Endometrial microvascular endothelial cells (primary cell): ENCODE results near the gene FPGT. TPM values are rescaled to one million over a fixed set of nuclear protein-coding genes. Genes with fewer than 3 reads are reported as not detected.
"Not testable (repeated sequence)": the region's sequence is repeated elsewhere in the genome, so short reads cannot be mapped to it uniquely, and the experiment has no call there.

ENCODE experiments used
- in situ Hi-C: cut with HindIII; loops from 2 replicates; pipeline ENCODE4 v1.10.0; 2017; ENCODE audit warnings: low sequenced_read_pairs, low pct_unique_long_range_greater_than_20kb; ENCODE audit errors: inconsistent ontology term
- total RNA-seq: library from RNA; depleted of rRNA; stranded (reverse); fragments of >200 nt; gene quantifications from one replicate; pipeline ENCODE4 v1.2.3, GENCODE V29; 2015; ENCODE audit errors: inconsistent ontology term

The FPGT gene
- 18.3 TPM for total RNA-seq

GRCh38 chr1:74197657-74198552 is at the start of gene FPGT, which contains the start of gene LRRIQ3:
TSS of gene FPGT (plus strand) at chr1:74198242. CDS start at chr1:74198279, 37 bp downstream.
TSS of gene LRRIQ3 (minus strand) at chr1:74198176. CDS start at chr1:74183684, 14,492 bp downstream.
- in situ Hi-C loops, result no loop called here

- in situ Hi-C loops, result no loop called here
Measured at GRCh38 chr1:74160046-74160445, 38.0 kb upstream of the FPGT start.

GRCh38 chr1:74161497-74161896 is 36.5 kb upstream of the FPGT start:
- in situ Hi-C loops, result no loop called here

GRCh38 chr1:74162333-74162732 is 35.7 kb upstream of the FPGT start:
- in situ Hi-C loops, result no loop called here

- in situ Hi-C loops, result not testable (repeated sequence)
Measured at GRCh38 chr1:74174423-74174822, 23.6 kb upstream of the FPGT start.

GRCh38 chr1:74180490-74180889 is 17.6 kb upstream of the FPGT start:
- in situ Hi-C loops, result no loop called here

GRCh38 chr1:74193908-74194307 is 4.1 kb upstream of the FPGT start:
- in situ Hi-C loops, result no loop called here

- in situ Hi-C loops, result no loop called here
Measured at GRCh38 chr1:74195339-74195738, 2.7 kb upstream of the FPGT start.

- in situ Hi-C loops, result no loop called here
Measured at GRCh38 chr1:74197255-74197654, 787 bp upstream of the FPGT start.

GRCh38 chr1:74199504-74199903 is 1.5 kb downstream of the FPGT start:
- in situ Hi-C loops, result no loop called here

GRCh38 chr1:74205266-74205665 is 7.2 kb downstream of the FPGT start:
- in situ Hi-C loops, result no loop called here

- in situ Hi-C loops, result no loop called here
Measured at GRCh38 chr1:74215229-74215628, 17.2 kb downstream of the FPGT start.

- in situ Hi-C loops, result no loop called here
Measured at GRCh38 chr1:74222701-74223100, 24.7 kb downstream of the FPGT start.

- in situ Hi-C loops, result no loop called here
Measured at GRCh38 chr1:74223453-74223852, 25.4 kb downstream of the FPGT start.

- in situ Hi-C loops, result no loop called here
Measured at GRCh38 chr1:74235153-74235552, 37.1 kb downstream of the FPGT start, which contains the start of gene TNNI3K. TSS of gene TNNI3K (plus strand) at chr1:74235387. CDS start at chr1:74235452, 65 bp downstream.

- in situ Hi-C loops, result no loop called here
Measured at GRCh38 chr1:74236440-74236839, 38.4 kb downstream of the FPGT start.

- in situ Hi-C loops, result no loop called here
Measured at GRCh38 chr1:74237035-74237434, 39.0 kb downstream of the FPGT start.

- in situ Hi-C loops, result no loop called here
Measured at GRCh38 chr1:74237787-74238186, 39.7 kb downstream of the FPGT start.

GRCh38 chr1:74245168-74245772 is 47.2 kb downstream of the FPGT start:
- in situ Hi-C loops, result no loop called here

GRCh38 chr1:74246315-74246714 is 48.3 kb downstream of the FPGT start:
- in situ Hi-C loops, result no loop called here
